HCT116 (cell line): ENCODE measurements around the gene PHGDH. TPM values are rescaled to one million over a fixed set of nuclear protein-coding genes. Genes with fewer than 3 reads are reported as not detected.

Source experiments
- ATAC-seq: fragments of 200-7000 bp; cut with Tn5 transposase; 2 replicates; pipeline ENCODE4 v1.9.1; 2020; ENCODE audit warnings: mild to moderate bottlenecking, moderate library complexity
- BruUV-seq: library from RNA; stranded (reverse); fragments of 400-500 nt; replicated peaks from 2 replicates; lab custom pipeline; 2021; lab: Mats Ljungman, UMichigan
- CTCF ChIA-PET: fragments of 300-600 bp; sonication (Branson Sonifier 250); formaldehyde crosslinking; loops from one replicate; lab custom pipeline; 2021; ENCODE audit warnings: antibody characterized with exemption; lab: Charles Lee
- POLR2A ChIA-PET: fragments of 300-600, 350-600 bp; sonication (Branson Sonifier 250); formaldehyde crosslinking; loops from one replicate; lab custom pipeline; 2021; ENCODE audit warnings: antibody characterized with exemption; lab: Charles Lee
- RAD21 ChIA-PET, 2 experiments: fragments of 300-600 bp; sonication (Branson Sonifier 250); formaldehyde crosslinking; loops; one replicate each; lab custom pipeline; 2023; ENCODE audit warnings: low total read pairs in 2 of 2; ENCODE audit not compliant: uncharacterized antibody in 2 of 2, unreplicated experiment in 2 of 2, low non-redundant PET in 1 of 2; lab: Charles Lee
- DNase-seq: peaks from one replicate; pipeline ENCODE4 v3.0.0-alpha.2; 2010; ENCODE audit warnings: low read depth, low spot score
- H2AFZ ChIP-seq: fragments of 200-600 bp; shearing (Covaris generic), sonication (generic); 2 replicates; pipeline ENCODE4 v1.6.1; 2017; ENCODE audit warnings: low read depth, mixed run types, mixed read lengths, antibody characterized with exemption, low read length; ENCODE audit not compliant: poor library complexity, severe bottlenecking
- H3K27ac ChIP-seq: 2 replicates; pipeline ENCODE4 v1.5.1; 2012; ENCODE audit warnings: low read depth, low read length
- H3K27me3 ChIP-seq: fragments of 200-600 bp; sonication (generic); 2 replicates; pipeline ENCODE4 v1.6.1; 2016; ENCODE audit warnings: mixed run types, low read length, mixed read lengths; ENCODE audit not compliant: insufficient read depth
- H3K36me3 ChIP-seq, 2 experiments: fragments of 200-500 bp in 1 of 2; fragments of 200-600 bp in 1 of 2; sonication (Bioruptor generic) in 1 of 2; sonication (generic) in 1 of 2; 2 replicates each; pipeline versions ENCODE4 v1.5.1 to v1.6.1; 2014 to 2016; ENCODE audit warnings: low read length in 2 of 2, inconsistent platforms in 1 of 2, mixed read lengths in 1 of 2, mixed run types in 1 of 2; ENCODE audit not compliant: insufficient read depth in 2 of 2, control insufficient read depth in 1 of 2
- H3K4me1 ChIP-seq, 2 experiments: fragments of 200-600 bp in 1 of 2; sonication (generic) in 1 of 2; 2 replicates each; pipeline versions ENCODE4 v1.5.1 to v1.6.1; 2012 to 2017; ENCODE audit warnings: low read length in 2 of 2, inconsistent platforms in 1 of 2, mild to moderate bottlenecking in 1 of 2, mixed read lengths in 1 of 2, mixed run types in 1 of 2, moderate library complexity in 1 of 2; ENCODE audit not compliant: insufficient read depth in 2 of 2, control insufficient read depth in 1 of 2
- H3K4me2 ChIP-seq: fragments of 200-600 bp; sonication (generic); 2 replicates; pipeline ENCODE4 v1.6.1; 2017; ENCODE audit warnings: mixed run types, low read length, mixed read lengths
- H3K4me3 ChIP-seq, 2 experiments: fragments of 200-600 bp in 1 of 2; sonication (generic) in 1 of 2; replicated peaks in 1 of 2; 2 replicates each; pipeline ENCODE4 v1.5.1; 2011 to 2016; ENCODE audit warnings: low read length in 2 of 2, control low read depth in 1 of 2, low read depth in 1 of 2, mild to moderate bottlenecking in 1 of 2, mixed read lengths in 1 of 2, mixed run types in 1 of 2
- H3K79me2 ChIP-seq: fragments of 200-600 bp; sonication (generic); 2 replicates; pipeline ENCODE4 v1.6.1; 2017; ENCODE audit warnings: mild to moderate bottlenecking, mixed run types, low read length, moderate library complexity, mixed read lengths; ENCODE audit not compliant: insufficient read depth
- H3K9ac ChIP-seq: fragments of 200-600 bp; sonication (generic); 2 replicates; pipeline ENCODE4 v1.6.1; 2016; ENCODE audit warnings: low read length, mixed read lengths
- H3K9me2 ChIP-seq: fragments of 200-600 bp; sonication (generic), shearing (Covaris generic); 2 replicates; pipeline ENCODE4 v1.6.1; 2017; ENCODE audit warnings: mixed run types, mild to moderate bottlenecking, moderate library complexity; ENCODE audit not compliant: insufficient read depth
- H3K9me3 ChIP-seq, 2 experiments: fragments of 200-500 bp in 1 of 2; fragments of 200-600 bp in 1 of 2; sonication (Bioruptor generic) in 1 of 2; sonication (generic) in 1 of 2; 2 replicates each; pipeline ENCODE4 v1.6.1; 2014 to 2017; ENCODE audit warnings: low read length in 2 of 2, mixed read lengths in 2 of 2, inconsistent platforms in 1 of 2, low read depth in 1 of 2, mild to moderate bottlenecking in 1 of 2, mixed run types in 1 of 2, moderate library complexity in 1 of 2; ENCODE audit not compliant: control insufficient read depth in 1 of 2, insufficient read depth in 1 of 2
- H4K20me1 ChIP-seq: fragments of 200-600 bp; sonication (generic), shearing (Covaris generic); 2 replicates; pipeline ENCODE4 v1.6.1; 2017; ENCODE audit warnings: mixed run types, mild to moderate bottlenecking, moderate library complexity; ENCODE audit not compliant: insufficient read depth
- ATF3 ChIP-seq: IDR thresholded peaks from 2 replicates; pipeline ENCODE4 v1.6.1; 2012
- CBX3 ChIP-seq: IDR thresholded peaks from 2 replicates; pipeline ENCODE4 v1.6.1; 2012; ENCODE audit warnings: low read depth
- CEBPB ChIP-seq: IDR thresholded peaks from 2 replicates; pipeline ENCODE4 v1.6.1; 2012; ENCODE audit warnings: low read depth
- CTCF ChIP-seq, 3 experiments: fragments of 200-600 bp in 1 of 3; sonication (generic) in 1 of 3; IDR thresholded peaks in 2 of 3; conservative IDR thresholded peaks in 1 of 3; 2 replicates each; pipeline ENCODE4 v1.5.1; 2012 to 2017; ENCODE audit warnings: low read depth in 2 of 3, low read length in 2 of 3, antibody characterized with exemption in 1 of 3, borderline replicate concordance in 1 of 3, control low read depth in 1 of 3, mild to moderate bottlenecking in 1 of 3, mixed read lengths in 1 of 3, mixed run types in 1 of 3, moderate library complexity in 1 of 3; ENCODE audit not compliant: insufficient read depth in 1 of 3
- EGR1 ChIP-seq: IDR thresholded peaks from 2 replicates; pipeline ENCODE4 v1.6.1; 2012; ENCODE audit warnings: low read depth
- EZH2 ChIP-seq: fragments of 200-600 bp; sonication (generic); IDR thresholded peaks from 2 replicates; pipeline ENCODE4 v1.6.1; 2017; ENCODE audit warnings: antibody characterized with exemption, mixed run types
- FOSL1 ChIP-seq: IDR thresholded peaks from 2 replicates; pipeline ENCODE4 v1.6.1; 2012; ENCODE audit warnings: low read depth
- POLR2AphosphoS5 ChIP-seq: IDR thresholded peaks from 2 replicates; pipeline ENCODE4 v1.6.1; 2011; ENCODE audit warnings: mild to moderate bottlenecking, low read depth, low read length, moderate library complexity
- REST ChIP-seq: IDR thresholded peaks from 2 replicates; pipeline ENCODE4 v1.6.1; 2012; ENCODE audit warnings: low read depth
- SIN3A ChIP-seq: IDR thresholded peaks from 2 replicates; pipeline ENCODE4 v1.6.1; 2012; ENCODE audit warnings: low read depth
- ZNF274 ChIP-seq: fragments of 200-500 bp; sonication (Bioruptor generic); IDR thresholded peaks from 2 replicates; pipeline ENCODE4 v1.6.1; 2014; ENCODE audit warnings: mild to moderate bottlenecking, low read depth, low read length, inconsistent platforms
- intact Hi-C: fragments of 100-400 bp; cut with micrococcal nuclease; formaldehyde crosslinking; loops from 2 replicates; pipeline ENCODE4 v1.10.0; 2022
- total RNA-seq: library from RNA; stranded (reverse); gene quantifications from one replicate; pipeline ENCODE4 v1.2.1, GENCODE V29; 2021; ENCODE audit not compliant: unreplicated experiment

PHGDH gene
- total RNA-seq, 1 experiment from 2014 or later = 187 TPM

- BruUV-seq = no TSS peak
- ATAC-seq (no peak), DNase-seq (no peak)
- Histone ChIP-seq H3K4me1 (no peaks in the 10 kb centered on the region; a peak in 1 of 4 replicates), H3K36me3 (no peaks in the 10 kb centered on the region), H3K27ac (no peak overlapping the region), H4K20me1 (no peaks in the 10 kb centered on the region), H2AFZ (no peak overlapping the region), H3K79me2 (no peaks in the 10 kb centered on the region), H3K4me2 (no peak overlapping the region), H3K4me3 (no peak overlapping the region), H3K9ac (no peak overlapping the region), H3K9me2 (no peaks in the 10 kb centered on the region), H3K27me3 (peaks cover 13% of the 10 kb centered on the region; the same call in 1 of the 2 replicates), H3K9me3 (no peaks in the 10 kb centered on the region)
- TF ChIP-seq CBX3 (no peak), FOSL1 (no peak), EZH2 (no peak), EGR1 (no peak), REST (no peak), ZNF274 (no peak), POLR2AphosphoS5 (no peak)
- intact Hi-C loops = no loop called here
- CTCF ChIA-PET = no interaction called here
- RAD21 ChIA-PET = no interaction called here
- POLR2A ChIA-PET = no interaction called here
Observed at GRCh38 chr1:119766374-119766794, 54.6 kb downstream of the PHGDH start.

- H3K9me2 ChIP-seq = no peaks in the 10 kb centered on the region
- H3K79me2 ChIP-seq = no peaks in the 10 kb centered on the region
- H3K4me2 ChIP-seq = no peak overlapping the region
- H3K4me3 ChIP-seq = no peak overlapping the region
- H3K9me3 ChIP-seq = no peaks in the 10 kb centered on the region
- DNase-seq (no peak), ATAC-seq (no peak)
- peaks cover 13% of the 10 kb centered on the region; the same call in 1 of the 2 replicates for H3K27me3 ChIP-seq
- H3K27ac ChIP-seq = no peak overlapping the region
- no peaks in the 10 kb centered on the region for H3K36me3 ChIP-seq
- H3K4me1 ChIP-seq = no peaks in the 10 kb centered on the region; a peak in 1 of 4 replicates
- intact Hi-C loops = no loop called here
- no peaks in the 10 kb centered on the region for H4K20me1 ChIP-seq
- ChIA-PET CTCF (no interaction called here), POLR2A (no interaction called here), RAD21 (no interaction called here)
- H2AFZ ChIP-seq = no peak overlapping the region
- no peak overlapping the region for H3K9ac ChIP-seq
- no TSS peak for BruUV-seq
- no peak for TF ChIP-seq EGR1
- TF ChIP-seq SIN3A = no peak
- no peak for TF ChIP-seq CTCF (IDR thresholded peaks at IDR 0.05 in 2 of 3, conservative IDR thresholded peaks at IDR 0.05 in 1 of 3; ENCODE audit: borderline replicate concordance in 1 of 3, insufficient read depth in 1 of 3, low read depth in 2 of 3, low read length in 2 of 3)
- TF ChIP-seq ATF3 = no peak
- TF ChIP-seq CEBPB = no peak
- no peak for TF ChIP-seq EZH2
- TF ChIP-seq REST = no peak
Observed at GRCh38 chr1:119767486-119767885, 55.8 kb downstream of the PHGDH start.
